GM19043 (cell line): ENCODE measurements around the gene IAPP.
"Not testable (repeated sequence)": the region's sequence is repeated elsewhere in the genome, so short reads cannot be mapped to it uniquely, and the experiment has no call there.

Experiments used
- ATAC-seq: cut with Tn5 transposase; IDR thresholded peaks from one replicate; pipeline ENCODE4 v1.9.1; 2021; ENCODE audit warnings: low read depth; ENCODE audit not compliant: unreplicated experiment

Gene IAPP

GRCh38 chr12:21372602-21373001 is at the start of gene IAPP:
Gene IAPP, plus strand, starts transcription at chr12:21372902. Its CDS starts 450 bp downstream, at chr12:21373352.
- no peak for ATAC-seq

GRCh38 chr12:21323736-21324135 is 49.0 kb upstream of the IAPP start:
- no peak for ATAC-seq

- ATAC-seq = no peak
These were observed 48.2 kb upstream of the IAPP start for GRCh38 chr12:21324551-21324950.

- no peak for ATAC-seq
These were observed 44.1 kb upstream of the IAPP start for GRCh38 chr12:21328578-21328977.

GRCh38 chr12:21330682-21331253 is 41.9 kb upstream of the IAPP start:
- ATAC-seq = no peak

GRCh38 chr12:21334771-21335325 is 37.9 kb upstream of the IAPP start, which contains the start of gene SLCO1A2:
Gene SLCO1A2, minus strand, starts transcription at chr12:21334917. Its CDS starts 270 bp downstream, at chr12:21334647.
- ATAC-seq = no peak

GRCh38 chr12:21336656-21337055 is 36.0 kb upstream of the IAPP start:
- ATAC-seq = no peak

GRCh38 chr12:21337453-21337852 is 35.2 kb upstream of the IAPP start:
- no peak for ATAC-seq

DNA sequence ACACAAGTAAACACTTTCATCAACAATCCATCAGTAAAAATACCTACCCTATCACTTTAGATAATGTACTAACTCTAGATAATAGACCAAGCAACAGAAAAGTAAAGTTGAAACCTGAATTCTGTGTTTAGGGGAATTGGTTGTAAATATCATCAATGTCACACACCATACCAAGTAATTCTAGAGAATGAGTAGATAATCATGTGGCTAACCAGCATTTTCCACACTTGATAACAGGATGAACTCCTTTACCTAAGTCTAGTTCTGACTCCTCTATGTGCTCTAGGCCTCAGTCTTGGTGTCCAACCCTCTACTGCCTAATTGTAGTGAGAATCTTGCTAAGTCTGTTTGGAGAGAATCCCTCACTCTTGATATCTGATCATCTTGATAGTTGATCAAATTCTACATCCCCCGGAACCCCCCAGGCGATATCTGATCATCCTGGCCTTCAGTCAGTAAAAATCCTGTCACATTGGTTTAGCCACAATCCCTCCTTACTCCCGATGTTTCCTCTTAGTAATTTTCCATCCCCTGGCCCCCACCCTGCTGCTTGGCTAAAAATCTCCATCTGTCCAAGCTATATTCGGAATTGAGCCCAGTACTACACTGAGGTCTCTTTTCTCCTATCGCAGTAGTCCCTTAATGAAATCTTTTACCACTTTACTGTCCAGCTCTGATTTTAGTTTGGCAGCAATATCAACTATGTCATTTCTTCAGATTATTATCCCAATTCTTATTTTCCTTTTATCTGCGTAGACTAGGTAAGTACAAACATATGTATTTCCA is 34.5 kb upstream of the IAPP start:
- no peak for ATAC-seq

DNA sequence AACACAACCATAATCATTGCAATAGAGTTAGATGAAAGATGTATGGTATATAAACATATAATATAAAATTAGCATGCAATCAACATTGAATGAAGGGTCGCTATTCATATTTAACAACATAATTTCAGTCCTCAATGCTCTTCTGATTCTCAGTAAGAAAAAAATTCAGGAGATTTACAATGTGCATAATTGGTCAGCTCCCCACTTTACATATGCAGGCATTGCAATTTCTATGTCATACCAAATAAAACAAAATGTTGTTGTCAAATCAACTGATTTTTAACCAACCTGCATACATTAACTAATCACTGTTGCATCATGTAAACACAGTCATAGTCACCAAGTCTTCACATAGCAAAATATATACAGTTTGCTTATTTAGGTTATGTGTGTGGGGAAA is 32.8 kb upstream of the IAPP start:
- ATAC-seq = no peak

DNA sequence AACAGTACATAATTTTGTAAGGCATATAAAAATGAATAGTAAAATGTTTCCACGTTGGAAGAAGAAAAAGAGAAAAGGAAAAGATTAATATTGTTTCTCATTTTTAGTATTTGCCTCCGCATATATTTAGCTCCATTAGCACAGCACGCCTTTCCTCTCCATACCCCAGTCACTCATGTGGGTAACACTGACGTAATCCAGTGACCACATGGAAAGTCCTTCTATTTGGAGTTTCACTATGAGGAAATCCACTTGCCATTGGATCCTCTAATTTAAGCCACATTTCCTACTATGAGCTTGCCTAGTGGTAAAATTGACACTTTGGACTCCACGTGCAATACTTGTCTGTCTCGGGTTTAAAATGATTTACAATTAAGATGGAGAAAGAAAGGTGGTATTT is 32.3 kb upstream of the IAPP start:
- ATAC-seq = no peak

DNA sequence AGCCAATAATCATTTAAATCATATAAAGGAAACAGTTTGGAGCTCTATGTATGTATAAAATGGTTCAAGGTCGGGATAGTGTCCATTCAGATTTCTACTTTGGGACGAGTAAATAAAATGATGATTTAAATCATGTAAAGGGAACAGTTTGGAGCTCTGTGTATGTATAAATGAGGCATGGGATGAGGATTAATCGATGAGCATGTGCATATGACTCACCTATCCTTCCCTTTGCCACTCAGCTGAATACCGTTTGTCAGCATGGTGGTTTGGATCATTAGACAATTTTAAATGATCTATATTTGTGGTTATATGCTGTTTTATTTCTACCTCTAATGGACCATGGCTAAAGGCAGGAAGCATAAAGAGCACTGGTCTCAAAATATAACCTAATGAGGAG is 30.9 kb upstream of the IAPP start:
- ATAC-seq = no peak

- no peak for ATAC-seq
These were observed 29.1 kb upstream of the IAPP start for GRCh38 chr12:21343636-21344035.

- ATAC-seq = no peak
These were observed 26.0 kb upstream of the IAPP start for GRCh38 chr12:21346542-21347205.

DNA sequence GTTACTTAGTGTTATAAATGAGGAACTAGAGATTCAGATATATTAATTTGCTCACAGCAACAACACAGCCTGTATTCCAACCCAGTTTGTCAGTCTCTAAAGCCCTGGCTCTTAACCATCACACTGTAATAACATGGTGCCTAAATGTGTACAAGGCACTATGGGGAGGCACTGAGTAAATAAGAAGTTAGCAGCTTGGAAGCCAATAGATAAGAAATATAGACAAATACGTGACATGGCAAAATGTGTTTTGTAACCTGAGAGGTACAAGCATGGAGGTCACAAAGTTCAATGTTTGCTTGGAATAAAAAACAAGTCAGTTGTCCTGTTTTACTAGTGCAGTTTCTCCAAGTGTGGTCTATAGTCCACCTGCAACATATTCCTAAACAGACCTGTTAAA is 21.7 kb upstream of the IAPP start:
- ATAC-seq = no peak

GRCh38 chr12:21353487-21353886 is 19.2 kb upstream of the IAPP start:
- no peak for ATAC-seq

DNA sequence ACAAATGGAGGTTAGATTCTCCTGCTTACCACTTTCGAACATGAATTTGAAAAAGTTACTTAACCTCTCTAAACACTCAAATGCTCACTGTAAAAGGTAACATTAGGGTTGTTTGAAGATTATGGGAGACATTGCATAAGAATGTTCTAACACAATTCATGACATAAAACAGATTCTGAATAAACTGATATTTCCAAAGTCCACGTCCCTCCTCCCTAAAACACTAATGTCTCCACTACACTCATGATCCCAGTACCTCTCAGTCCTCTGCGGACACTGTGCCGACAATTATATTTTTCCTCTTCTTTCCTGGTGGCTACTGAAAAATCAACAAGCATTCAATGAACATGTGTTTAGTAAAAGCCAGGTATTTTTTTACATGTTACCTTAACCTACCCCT is 18.8 kb upstream of the IAPP start:
- no peak for ATAC-seq

GRCh38 chr12:21354641-21355040 is 18.1 kb upstream of the IAPP start:
- ATAC-seq = no peak

DNA sequence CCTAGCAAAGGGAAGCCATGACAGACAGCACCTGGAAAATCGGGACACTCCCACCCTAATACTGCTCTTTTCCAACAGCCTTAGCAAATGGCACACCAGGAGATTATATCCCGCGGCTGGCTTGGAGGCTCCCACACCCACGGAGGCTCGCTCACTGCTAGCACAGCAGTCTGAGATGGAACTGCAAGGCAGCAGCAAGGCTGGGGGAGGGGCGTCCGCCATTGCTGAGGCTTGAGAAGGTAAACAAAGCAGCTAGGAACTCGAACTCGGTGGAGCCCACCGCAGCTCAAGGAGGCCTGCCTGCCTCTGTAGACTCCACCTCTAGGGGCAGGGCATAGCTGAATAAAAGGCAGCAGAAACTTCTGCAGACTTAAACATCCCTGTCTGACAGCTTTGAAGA is 12.1 kb upstream of the IAPP start:
- ATAC-seq = not testable (repeated sequence)

- ATAC-seq = no peak
These were observed 3.3 kb upstream of the IAPP start for GRCh38 chr12:21369141-21369980.
